HepG2 (cell line): ENCODE measurements around the gene RELL1. TPM values are rescaled to one million over a fixed set of nuclear protein-coding genes. Genes with fewer than 3 reads are reported as not detected.

Source experiments
- CENPT ChIP-seq: sonication (generic); formaldehyde crosslinking; IDR thresholded peaks from 2 replicates; pipeline ENCODE4 v1.8.0; 2022; ENCODE audit warnings: low read depth, mild to moderate bottlenecking, moderate library complexity, missing genetic modification reagents
- ELF3 ChIP-seq: IDR thresholded peaks from 2 replicates; pipeline ENCODE4 v1.6.1; 2016; ENCODE audit warnings: missing genetic modification reagents, missing compliant biosample characterization
- FOSL1 ChIP-seq: sonication (generic); formaldehyde crosslinking; IDR thresholded peaks from 2 replicates; pipeline ENCODE4 v1.9.0; 2021; ENCODE audit warnings: missing genetic modification reagents, borderline replicate concordance
- FOXA3 ChIP-seq: IDR thresholded peaks from 2 replicates; pipeline ENCODE4 v1.6.1; 2016; ENCODE audit warnings: missing genetic modification reagents, missing compliant biosample characterization
- GMEB2 ChIP-seq: IDR thresholded peaks from 2 replicates; pipeline ENCODE4 v1.6.1; 2016; ENCODE audit warnings: missing biosample characterization, missing genetic modification reagents, low read depth
- KDM1A ChIP-seq: IDR thresholded peaks from 2 replicates; pipeline ENCODE4 v1.6.1; 2016; ENCODE audit warnings: missing compliant biosample characterization
- KMT2A ChIP-seq: sonication (generic); formaldehyde crosslinking; IDR thresholded peaks from 2 replicates; pipeline ENCODE4 v1.4.0; 2020; ENCODE audit warnings: missing genetic modification reagents
- LBX2 ChIP-seq: sonication (generic); formaldehyde crosslinking; IDR thresholded peaks from 2 replicates; pipeline ENCODE4 v1.5.0; 2020; ENCODE audit warnings: missing genetic modification reagents, mild to moderate bottlenecking, borderline replicate concordance
- MTA1 ChIP-seq: sonication (generic); formaldehyde crosslinking; IDR thresholded peaks from 2 replicates; pipeline ENCODE4 v1.4.0; 2020; ENCODE audit warnings: missing genetic modification reagents, mild to moderate bottlenecking, borderline replicate concordance
- NFE2 ChIP-seq: sonication (generic); formaldehyde crosslinking; IDR thresholded peaks from 2 replicates; pipeline ENCODE4 v1.4.0; 2020; ENCODE audit warnings: missing genetic modification reagents
- RFX3 ChIP-seq: IDR thresholded peaks from 2 replicates; pipeline ENCODE4 v1.6.1; 2016; ENCODE audit warnings: missing biosample characterization, missing genetic modification reagents
- ZFP82 ChIP-seq: sonication (generic); formaldehyde crosslinking; IDR thresholded peaks from 2 replicates; pipeline ENCODE4 v1.5.1; 2020; ENCODE audit warnings: mild to moderate bottlenecking, missing genetic modification reagents, borderline replicate concordance
- ZNF253 ChIP-seq: sonication (generic); formaldehyde crosslinking; IDR thresholded peaks from 2 replicates; pipeline ENCODE4 v1.8.0; 2022; ENCODE audit warnings: mild to moderate bottlenecking, missing genetic modification reagents, borderline replicate concordance
- ZNF275 ChIP-seq: sonication (generic); formaldehyde crosslinking; IDR thresholded peaks from 2 replicates; pipeline ENCODE4 v1.8.0; 2022; ENCODE audit warnings: missing genetic modification reagents, mild to moderate bottlenecking, inconsistent platforms, borderline replicate concordance
- ZNF280D ChIP-seq: sonication (generic); formaldehyde crosslinking; IDR thresholded peaks from 2 replicates; pipeline ENCODE4 v1.5.1; 2020; ENCODE audit warnings: mild to moderate bottlenecking, missing genetic modification reagents
- ZNF329 ChIP-seq: sonication (generic); formaldehyde crosslinking; IDR thresholded peaks from 2 replicates; pipeline ENCODE4 v1.9.0; 2021; ENCODE audit warnings: low read depth, mild to moderate bottlenecking, missing genetic modification reagents
- ZNF484 ChIP-seq: sonication (generic); formaldehyde crosslinking; IDR thresholded peaks from 2 replicates; pipeline ENCODE4 v1.5.1; 2020; ENCODE audit warnings: mild to moderate bottlenecking, low read depth, missing genetic modification reagents, borderline replicate concordance
- ZNF503 ChIP-seq: sonication (generic); formaldehyde crosslinking; IDR thresholded peaks from 2 replicates; pipeline ENCODE4 v1.4.0; 2020; ENCODE audit warnings: missing genetic modification reagents
- ZSCAN20 ChIP-seq: sonication (generic); formaldehyde crosslinking; IDR thresholded peaks from 2 replicates; pipeline ENCODE4 v1.4.0; 2020; ENCODE audit warnings: missing genetic modification reagents, mild to moderate bottlenecking, borderline replicate concordance
- polyA plus RNA-seq, 8 experiments: library from polyadenylated mRNA; depleted of rRNA in 3 of 8; stranded (reverse) in 7 of 8; unstranded in 1 of 8; fragments of >200 nt; fragmentation: Illumina TruSeq in 4 of 8; extraction: Trizol in 4 of 8; gene quantifications; 2 replicates each; pipeline versions ENCODE4 v1.2.1 to v1.2.3, GENCODE V29; 2011 to 2016; ENCODE audit warnings: low read depth in 4 of 8, missing spikeins in 1 of 8, mixed read lengths in 1 of 8; ENCODE audit not compliant: insufficient read depth in 1 of 8
- total RNA-seq, 5 experiments: library from RNA; depleted of rRNA; stranded (reverse); fragments of >200 nt; fragmentation: Illumina TruSeq; extraction: Trizol; gene quantifications; 2 replicates each; pipeline ENCODE4 v1.2.3, GENCODE V29; 2016; ENCODE audit warnings: low read depth in 1 of 5
- TF ChIP-seq, protein P1 (sequence below): sonication (generic); formaldehyde crosslinking; IDR thresholded peaks from 2 replicates; pipeline ENCODE4 v1.4.0; 2020; ENCODE audit warnings: missing genetic modification reagents
- TF ChIP-seq, protein P2 (sequence below): sonication (generic); formaldehyde crosslinking; IDR thresholded peaks from 2 replicates; pipeline ENCODE4 v1.4.0; 2020; ENCODE audit warnings: missing genetic modification reagents

The RELL1 gene
- total and polyA plus RNA-seq, 2 of the 13 experiments (the other 11 are each of a cell fraction or from before 2014, with no cell fraction given), result 8.4 to 58.4 TPM

GRCh38 chr4:37662861-37663390 is 23.2 kb downstream of the RELL1 start (continued):
- no peak for TF ChIP-seq CENPT (CRISPR knock-in tag)
- TF ChIP-seq ZNF329 (CRISPR knock-in tag), result no peak
- TF ChIP-seq NFE2 (CRISPR knock-in tag), result no peak
- peak; percentile 49 for TF ChIP-seq FOXA3 (CRISPR knock-in tag)
- no peak for TF ChIP-seq RFX3 (CRISPR knock-in tag)
- TF ChIP-seq, protein P1, sequence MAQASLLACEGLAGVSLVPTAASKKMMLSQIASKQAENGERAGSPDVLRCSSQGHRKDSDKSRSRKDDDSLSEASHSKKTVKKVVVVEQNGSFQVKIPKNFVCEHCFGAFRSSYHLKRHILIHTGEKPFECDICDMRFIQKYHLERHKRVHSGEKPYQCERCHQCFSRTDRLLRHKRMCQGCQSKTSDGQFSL, result no peak
- no peak for TF ChIP-seq ZNF253 (CRISPR knock-in tag)
- TF ChIP-seq GMEB2 (CRISPR knock-in tag), result no peak
- no peak for TF ChIP-seq ZNF275 (CRISPR knock-in tag)
- TF ChIP-seq ZNF484 (CRISPR knock-in tag), result no peak
- TF ChIP-seq ELF3 (CRISPR knock-in tag), result no peak
- TF ChIP-seq ZSCAN20, result no peak
- TF ChIP-seq ZNF503 (CRISPR knock-in tag), result no peak
- TF ChIP-seq KMT2A (CRISPR knock-in tag), result no peak
- no peak for TF ChIP-seq ZNF280D (CRISPR knock-in tag)
- no peak for TF ChIP-seq ZFP82 (CRISPR knock-in tag)
- no peak for TF ChIP-seq LBX2 (CRISPR knock-in tag)
- no peak for TF ChIP-seq KDM1A (CRISPR knock-in tag)
- TF ChIP-seq, protein P2, sequence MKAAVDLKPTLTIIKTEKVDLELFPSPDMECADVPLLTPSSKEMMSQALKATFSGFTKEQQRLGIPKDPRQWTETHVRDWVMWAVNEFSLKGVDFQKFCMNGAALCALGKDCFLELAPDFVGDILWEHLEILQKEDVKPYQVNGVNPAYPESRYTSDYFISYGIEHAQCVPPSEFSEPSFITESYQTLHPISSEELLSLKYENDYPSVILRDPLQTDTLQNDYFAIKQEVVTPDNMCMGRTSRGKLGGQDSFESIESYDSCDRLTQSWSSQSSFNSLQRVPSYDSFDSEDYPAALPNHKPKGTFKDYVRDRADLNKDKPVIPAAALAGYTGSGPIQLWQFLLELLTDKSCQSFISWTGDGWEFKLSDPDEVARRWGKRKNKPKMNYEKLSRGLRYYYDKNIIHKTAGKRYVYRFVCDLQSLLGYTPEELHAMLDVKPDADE (CRISPR knock-in tag), result no peak
- no peak for TF ChIP-seq FOSL1 (CRISPR knock-in tag)
- no peak; the same call in 1 of the 2 replicates for TF ChIP-seq MTA1 (CRISPR knock-in tag)
